ENCODE measurements around the gene SEPTIN1. TPM values are rescaled to one million over a fixed set of nuclear protein-coding genes. Genes with fewer than 3 reads are reported as not detected.

SEPTIN1 gene
- total and polyA plus RNA-seq, 2 of the 13 experiments (the other 11 are each of a cell fraction or from before 2014, with no cell fraction given): 0.18 to 0.67 TPM

- TF ChIP-seq HNF4G (IDR thresholded peaks at IDR 0.05; ENCODE audit: borderline replicate concordance, low read depth, low read length) (peak; percentile 30; the same call in 1 of the 2 replicates), HNF4G (CRISPR knock-in tag; IDR thresholded peaks at IDR 0.05; ENCODE audit: borderline replicate concordance, low read depth) (no peak), SOX13 (IDR thresholded peaks at IDR 0.05) (no peak), SOX13 (CRISPR knock-in tag; conservative IDR thresholded peaks at IDR 0.05 in 1 of 2, IDR thresholded peaks at IDR 0.05 in 1 of 2) (no peak; a peak in 2 of 4 replicates), SALL1 (CRISPR knock-in tag; IDR thresholded peaks at IDR 0.05) (peak; percentile 81), TERF1 (CRISPR knock-in tag; IDR thresholded peaks at IDR 0.05) (0 out of 2 replicates have a peak, but pooled peaks have one; percentile 64), DMAP1 (CRISPR knock-in tag; IDR thresholded peaks at IDR 0.05) (peak; percentile 76), ZNF550 (CRISPR knock-in tag; IDR thresholded peaks at IDR 0.05; ENCODE audit: borderline replicate concordance) (peak; percentile 98), HOMEZ (CRISPR knock-in tag; IDR thresholded peaks at IDR 0.05; ENCODE audit: low read depth) (peak; percentile 90), RFX3 (CRISPR knock-in tag; IDR thresholded peaks at IDR 0.05) (no peak)
- TF ChIP-seq, protein P1, sequence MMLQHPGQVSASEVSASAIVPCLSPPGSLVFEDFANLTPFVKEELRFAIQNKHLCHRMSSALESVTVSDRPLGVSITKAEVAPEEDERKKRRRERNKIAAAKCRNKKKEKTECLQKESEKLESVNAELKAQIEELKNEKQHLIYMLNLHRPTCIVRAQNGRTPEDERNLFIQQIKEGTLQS (CRISPR knock-in tag; IDR thresholded peaks at IDR 0.05): 0 out of 2 replicates have a peak, but pooled peaks have one; percentile 25
- TF ChIP-seq, protein P2, sequence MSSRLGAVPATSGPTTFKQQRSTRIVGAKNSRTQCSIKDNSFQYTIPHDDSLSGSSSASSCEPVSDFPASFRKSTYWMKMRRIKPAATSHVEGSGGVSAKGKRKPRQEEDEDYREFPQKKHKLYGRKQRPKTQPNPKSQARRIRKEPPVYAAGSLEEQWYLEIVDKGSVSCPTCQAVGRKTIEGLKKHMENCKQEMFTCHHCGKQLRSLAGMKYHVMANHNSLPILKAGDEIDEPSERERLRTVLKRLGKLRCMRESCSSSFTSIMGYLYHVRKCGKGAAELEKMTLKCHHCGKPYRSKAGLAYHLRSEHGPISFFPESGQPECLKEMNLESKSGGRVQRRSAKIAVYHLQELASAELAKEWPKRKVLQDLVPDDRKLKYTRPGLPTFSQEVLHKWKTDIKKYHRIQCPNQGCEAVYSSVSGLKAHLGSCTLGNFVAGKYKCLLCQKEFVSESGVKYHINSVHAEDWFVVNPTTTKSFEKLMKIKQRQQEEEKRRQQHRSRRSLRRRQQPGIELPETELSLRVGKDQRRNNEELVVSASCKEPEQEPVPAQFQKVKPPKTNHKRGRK (CRISPR knock-in tag; IDR thresholded peaks at IDR 0.05): no peak
These were observed 47.5 kb upstream of the SEPTIN1 start, which contains the start of gene DCTPP1 (continued) for GRCh38 chr16:30429678-30430427.
